HK-2 (cell line): ENCODE results near the gene LHPP.
"Not testable (repeated sequence)": the region's sequence is repeated elsewhere in the genome, so short reads cannot be mapped to it uniquely, and the experiment has no call there.

Experiments
- DNase-seq: peaks from one replicate; pipeline ENCODE4 v3.0.0-alpha.2; 2018; ENCODE audit not compliant: unreplicated experiment

Gene LHPP

GRCh38 chr10:124605856-124606812 is 144.5 kb downstream of the LHPP start:
- DNase-seq: no peak

GRCh38 chr10:124606822-124607221 is 145.2 kb downstream of the LHPP start:
- DNase-seq: no peak

GRCh38 chr10:124607693-124608092 is 146.1 kb downstream of the LHPP start:
- DNase-seq: no peak

GRCh38 chr10:124608093-124608721 is 146.6 kb downstream of the LHPP start:
- DNase-seq: no peak

GRCh38 chr10:124609698-124610097 is 148.1 kb downstream of the LHPP start:
- DNase-seq: no peak

GRCh38 chr10:124610186-124610585 is 148.6 kb downstream of the LHPP start:
- not testable (repeated sequence) for DNase-seq

- DNase-seq: not testable (repeated sequence)
Observed at GRCh38 chr10:124610851-124611250, 149.2 kb downstream of the LHPP start.

- no peak for DNase-seq
Observed at GRCh38 chr10:124611738-124612137, 150.1 kb downstream of the LHPP start.

GRCh38 chr10:124612611-124613498 is 151.2 kb downstream of the LHPP start:
- DNase-seq: no peak

GRCh38 chr10:124614003-124614659 is 152.5 kb downstream of the LHPP start:
- DNase-seq: no peak

GRCh38 chr10:124615259-124615658 is 153.6 kb downstream of the LHPP start:
- DNase-seq: no peak

GRCh38 chr10:124616040-124616835 is 154.6 kb downstream of the LHPP start:
- no peak for DNase-seq

GRCh38 chr10:124616836-124617130 is 155.2 kb downstream of the LHPP start:
- DNase-seq: no peak

GRCh38 chr10:124618470-124619073 is 156.9 kb downstream of the LHPP start:
- DNase-seq: no peak

GRCh38 chr10:124619195-124619594 is 157.6 kb downstream of the LHPP start:
- DNase-seq: no peak

- DNase-seq: no peak
Observed at GRCh38 chr10:124619802-124620490, 158.3 kb downstream of the LHPP start.

GRCh38 chr10:124621637-124622036 is 160.0 kb downstream of the LHPP start:
- no peak for DNase-seq

GRCh38 chr10:124622158-124622557 is 160.5 kb downstream of the LHPP start:
- no peak for DNase-seq

- no peak for DNase-seq
Observed at GRCh38 chr10:124622866-124623536, 161.4 kb downstream of the LHPP start.
